Thyroid gland (tissue), 4 donors: ENCODE results near the gene ZNF711. TPM values are rescaled to one million over a fixed set of nuclear protein-coding genes. Genes with fewer than 3 reads are reported as not detected.

Experiments
- DNase-seq, 2 donors: peaks; one replicate each; pipeline ENCODE4 v3.0.0-alpha.2; 2019
- H3K27ac ChIP-seq, 3 donors: fragments of 200-600 bp; sonication (generic); 1 replicate in 2 of 3; 2 replicates in 1 of 3; pipeline ENCODE4 v1.5.1; 2016 to 2019; ENCODE audit warnings: mild to moderate bottlenecking in 1 of 3, moderate library complexity in 1 of 3
- H3K27me3 ChIP-seq: fragments of 200-600 bp; sonication (generic); one replicate; pipeline ENCODE4 v1.5.1; 2019
- H3K36me3 ChIP-seq, 2 donors: fragments of 200-600 bp; sonication (generic); one replicate each; pipeline ENCODE4 v1.5.1; 2016 to 2019
- H3K4me1 ChIP-seq, 2 donors: fragments of 200-600 bp; sonication (generic); one replicate each; pipeline ENCODE4 v1.5.1; 2017 to 2019
- H3K4me3 ChIP-seq, 3 donors: fragments of 200-600 bp; sonication (generic); replicated peaks in 1 of 3; 1 replicate in 2 of 3; 2 replicates in 1 of 3; pipeline ENCODE4 v1.5.1; 2016; ENCODE audit warnings: mild to moderate bottlenecking in 1 of 3
- H3K9me3 ChIP-seq: fragments of 200-600 bp; sonication (generic); one replicate; pipeline ENCODE4 v1.5.1; 2017
- CTCF ChIP-seq, 6 experiments: fragments of 200-600 bp in 3 of 6; fragments of 450-650 bp in 3 of 6; sonication (generic) in 3 of 6; IDR thresholded peaks; one replicate each; pipeline ENCODE4 v1.5.1; 2016 to 2019; ENCODE audit warnings: antibody characterized with exemption in 6 of 6, mild to moderate bottlenecking in 2 of 6, inconsistent platforms in 1 of 6, moderate library complexity in 1 of 6
- POLR2A ChIP-seq, 2 donors: fragments of 450-650 bp; IDR thresholded peaks; one replicate each; pipeline ENCODE4 v1.6.1; 2017; ENCODE audit warnings: antibody characterized with exemption in 2 of 2, mild to moderate bottlenecking in 2 of 2, moderate library complexity in 1 of 2
- WGBS, 2 donors: methylation state at CpG; one replicate each; pipeline ENCODE4 v1.1.5; 2017; 5-methylcytosine and 5-hydroxymethylcytosine counted together
- intact Hi-C: fragments of 100-400 bp; cut with DNase I; formaldehyde crosslinking; loops from one replicate; pipeline ENCODE4 v1.15.1; 2023
- total RNA-seq, 4 donors: library from RNA; depleted of rRNA; stranded (reverse); fragments of >200 nt; gene quantifications; one replicate each; pipeline ENCODE4 v1.2.3, GENCODE V29; 2016

The ZNF711 gene
- 1 to 10 TPM; 8.6 to 9.6 (median 9.0) TPM for total RNA-seq

- no peaks in the 10 kb centered on the region for H3K36me3 ChIP-seq
- peak in 1 of 2 donors; percentile 61 for TF ChIP-seq POLR2A (IDR thresholded peaks at IDR 0.05)
- no peak for TF ChIP-seq CTCF (IDR thresholded peaks at IDR 0.05)
- H3K27me3 ChIP-seq: no peaks in the 10 kb centered on the region
- no peaks in the 10 kb centered on the region for H3K4me1 ChIP-seq
- intact Hi-C loops: no loop called here
- peak within 1 kb of the TSS in 2 of 3 donors; percentile 53 to 55 for H3K27ac ChIP-seq
- H3K4me3 ChIP-seq: peak within 1 kb of the TSS in 2 of 3 donors; percentile 33 to 41
- 0 to 1% methylated on average over 3 to 20 of the region's 65 CpGs for WGBS, 2 donors
- DNase-seq: peak; percentile 63 to 68
- no peaks in the 10 kb centered on the region for H3K9me3 ChIP-seq
Observed at GRCh38 chrX:85243761-85244449, at the start of gene ZNF711, which contains the start of gene SATL1. Gene ZNF711, plus strand, starts transcription at chrX:85243991. Its CDS starts 3,582 bp downstream, at chrX:85247573. Gene SATL1, minus strand, starts transcription at chrX:85243779. Its CDS starts 134,811 bp downstream, at chrX:85108968.

- DNase-seq: no peak
- no peaks in the 10 kb centered on the region for H3K27me3 ChIP-seq
- no peak overlapping the region for H3K4me3 ChIP-seq
- intact Hi-C loops: no loop called here
- 55 to 93% methylated on average over 1 of the region's 1 CpG for WGBS, 2 donors
- H3K36me3 ChIP-seq: no peaks in the 10 kb centered on the region
- no peak overlapping the region for H3K27ac ChIP-seq
- H3K4me1 ChIP-seq: no peaks in the 10 kb centered on the region
- TF ChIP-seq POLR2A (IDR thresholded peaks at IDR 0.05) (no peak), CTCF (IDR thresholded peaks at IDR 0.05) (no peak)
- H3K9me3 ChIP-seq: no peaks in the 10 kb centered on the region
Observed at GRCh38 chrX:85196319-85196718, 47.5 kb upstream of the ZNF711 start.

- H3K36me3 ChIP-seq: no peaks in the 10 kb centered on the region
- no peak overlapping the region for H3K4me3 ChIP-seq
- intact Hi-C loops: no loop called here
- H3K27me3 ChIP-seq: no peaks in the 10 kb centered on the region
- TF ChIP-seq POLR2A (IDR thresholded peaks at IDR 0.05) (no peak), CTCF (IDR thresholded peaks at IDR 0.05) (no peak)
- no peaks in the 10 kb centered on the region for H3K9me3 ChIP-seq
- 92 to 95% methylated on average over 3 to 6 of the region's 8 CpGs for WGBS, 2 donors
- no peaks in the 10 kb centered on the region for H3K4me1 ChIP-seq
- no peak overlapping the region for H3K27ac ChIP-seq
- no peak for DNase-seq
Observed at GRCh38 chrX:85203461-85203970, 40.3 kb upstream of the ZNF711 start.

GRCh38 chrX:85213792-85214530 is 29.8 kb upstream of the ZNF711 start:
- H3K27me3 ChIP-seq: no peaks in the 10 kb centered on the region
- no peaks in the 10 kb centered on the region for H3K36me3 ChIP-seq
- DNase-seq: no peak
- no peak overlapping the region for H3K4me3 ChIP-seq
- H3K9me3 ChIP-seq: no peaks in the 10 kb centered on the region
- WGBS, 2 donors: 88 to 90% methylated on average over 3 of the region's 3 CpGs
- TF ChIP-seq CTCF (IDR thresholded peaks at IDR 0.05) (no peak), POLR2A (IDR thresholded peaks at IDR 0.05) (no peak)
- intact Hi-C loops: no loop called here
- no peak overlapping the region for H3K27ac ChIP-seq
- H3K4me1 ChIP-seq: no peaks in the 10 kb centered on the region

- TF ChIP-seq CTCF (IDR thresholded peaks at IDR 0.05): no peak
- no peak for TF ChIP-seq POLR2A (IDR thresholded peaks at IDR 0.05)
- Histone ChIP-seq H3K4me3 (no peak overlapping the region), H3K4me1 (no peaks in the 10 kb centered on the region), H3K27me3 (no peaks in the 10 kb centered on the region), H3K27ac (no peak overlapping the region), H3K36me3 (no peaks in the 10 kb centered on the region), H3K9me3 (no peaks in the 10 kb centered on the region)
- WGBS, 2 donors: 79 to 85% methylated on average over 1 of the region's 1 CpG
- no peak for DNase-seq
- intact Hi-C loops: no loop called here
Observed at GRCh38 chrX:85215946-85216345, 27.8 kb upstream of the ZNF711 start.
